ENCODE results near the gene PROCA1. TPM values are rescaled to one million over a fixed set of nuclear protein-coding genes. Genes with fewer than 3 reads are reported as not detected.
A peak's percentile ranks its signal among the peaks of the same experiment; 100 is the strongest.
"Not testable (repeated sequence)": the region's sequence is repeated elsewhere in the genome, so short reads cannot be mapped to it uniquely, and the experiment has no call there.

Gene PROCA1
- total RNA-seq, 1 experiment from 2014 or later, result 13.9 TPM

GRCh38 chr17:28661635-28662526 is 49.8 kb downstream of the PROCA1 start, which contains the start of the genes SDF2 and SUPT6H:
Gene SDF2 (minus strand): TSS chr17:28661906. CDS start chr17:28661876, 30 bp downstream.
Gene SUPT6H (plus strand): TSS chr17:28662205. CDS start chr17:28673402, 11,197 bp downstream.
- Histone ChIP-seq H3K4me3 (ENCODE audit: insufficient read depth, low read depth, low read length) (peak within 1 kb of the TSS; percentile 91), H3K36me3 (replicated peaks; ENCODE audit: control insufficient read depth, insufficient read depth, low read length) (peaks cover 2% of the 10 kb centered on the region), H3K27me3 (ENCODE audit: control insufficient read depth, insufficient read depth, low read length) (no peaks in the 10 kb centered on the region)
- peak; percentile 95 for DNase-seq

GRCh38 chr17:28659497-28659881 is 52.2 kb downstream of the PROCA1 start:
- H3K27me3 ChIP-seq (ENCODE audit: control insufficient read depth, insufficient read depth, low read length); H3K4me3 ChIP-seq (ENCODE audit: insufficient read depth, low read depth, low read length); H3K36me3 ChIP-seq (replicated peaks; ENCODE audit: control insufficient read depth, insufficient read depth, low read length); DNase-seq: not testable (repeated sequence)

GRCh38 chr17:28658766-28659496 is 52.8 kb downstream of the PROCA1 start:
- H3K27me3 ChIP-seq (ENCODE audit: control insufficient read depth, insufficient read depth, low read length); H3K36me3 ChIP-seq (replicated peaks; ENCODE audit: control insufficient read depth, insufficient read depth, low read length); DNase-seq; H3K4me3 ChIP-seq (ENCODE audit: insufficient read depth, low read depth, low read length): not testable (repeated sequence)

GRCh38 chr17:28658342-28658741 is 53.3 kb downstream of the PROCA1 start:
- not testable (repeated sequence) for H3K4me3 ChIP-seq (ENCODE audit: insufficient read depth, low read depth, low read length); DNase-seq; H3K36me3 ChIP-seq (replicated peaks; ENCODE audit: control insufficient read depth, insufficient read depth, low read length); H3K27me3 ChIP-seq (ENCODE audit: control insufficient read depth, insufficient read depth, low read length)

- Histone ChIP-seq H3K36me3 (replicated peaks; ENCODE audit: control insufficient read depth, insufficient read depth, low read length) (peaks cover 2% of the 10 kb centered on the region), H3K27me3 (ENCODE audit: control insufficient read depth, insufficient read depth, low read length) (no peaks in the 10 kb centered on the region), H3K4me3 (ENCODE audit: insufficient read depth, low read depth, low read length) (no peak overlapping the region)
- no peak for DNase-seq
Measured at GRCh38 chr17:28657756-28658155, 53.9 kb downstream of the PROCA1 start.

- no peak overlapping the region for H3K4me3 ChIP-seq (ENCODE audit: insufficient read depth, low read depth, low read length)
- no peaks in the 10 kb centered on the region for H3K27me3 ChIP-seq (ENCODE audit: control insufficient read depth, insufficient read depth, low read length)
- no peak for DNase-seq
- peaks cover 3% of the 10 kb centered on the region for H3K36me3 ChIP-seq (replicated peaks; ENCODE audit: control insufficient read depth, insufficient read depth, low read length)
Measured at GRCh38 chr17:28655160-28655559, 56.5 kb downstream of the PROCA1 start.

Other genes starting within 250 kb of the PROCA1 start
- not detected in 2 replicates for gene SLC13A2, start 238.2 kb downstream of the PROCA1 start, total RNA-seq (2014; rRNA removed; shearing (Covaris generic))
- gene FOXN1, start 205.5 kb downstream of the PROCA1 start, total RNA-seq (2014; rRNA removed; shearing (Covaris generic)), result not detected in 2 replicates
- 87.6 and 96.3 TPM in 2 replicates for gene UNC119, start 159.3 kb downstream of the PROCA1 start, total RNA-seq (2014; rRNA removed; shearing (Covaris generic))
- 41.8 and 48.4 TPM in 2 replicates for gene PIGS, start 140.4 kb downstream of the PROCA1 start, total RNA-seq (2014; rRNA removed; shearing (Covaris generic))
- 69.9 and 117 TPM in 2 replicates for gene ALDOC, start 135.0 kb downstream of the PROCA1 start, total RNA-seq (2014; rRNA removed; shearing (Covaris generic))
- 153 and 166 TPM in 2 replicates for gene SPAG5, start 112.9 kb downstream of the PROCA1 start, total RNA-seq (2014; rRNA removed; shearing (Covaris generic))
- gene RSKR, start 97.7 kb downstream of the PROCA1 start, total RNA-seq (2014; rRNA removed; shearing (Covaris generic)), result 12.2 and 14.7 TPM in 2 replicates
- 86.6 and 97.0 TPM in 2 replicates for gene BLTP2, start 66.7 kb downstream of the PROCA1 start, total RNA-seq (2014; rRNA removed; shearing (Covaris generic))
- gene SDF2, start 50.0 kb downstream of the PROCA1 start, total RNA-seq (2014; rRNA removed; shearing (Covaris generic)), result 47.3 and 52.7 TPM in 2 replicates
- gene SUPT6H, start 49.7 kb downstream of the PROCA1 start, total RNA-seq (2014; rRNA removed; shearing (Covaris generic)), result 25.1 and 32.4 TPM in 2 replicates
- 209 and 284 TPM in 2 replicates for gene RAB34, start 6.0 kb upstream of the PROCA1 start, total RNA-seq (2014; rRNA removed; shearing (Covaris generic))
- 778 and 823 TPM in 2 replicates for gene RPL23A, start 8.1 kb upstream of the PROCA1 start, total RNA-seq (2014; rRNA removed; shearing (Covaris generic))
- gene TLCD1, start 14.3 kb upstream of the PROCA1 start, total RNA-seq (2014; rRNA removed; shearing (Covaris generic)), result 15.6 and 21.4 TPM in 2 replicates
- gene NEK8, start 16.9 kb upstream of the PROCA1 start, total RNA-seq (2014; rRNA removed; shearing (Covaris generic)), result 10.9 and 12.5 TPM in 2 replicates
- 159 and 216 TPM in 2 replicates for gene TRAF4, start 32.1 kb upstream of the PROCA1 start, total RNA-seq (2014; rRNA removed; shearing (Covaris generic))
- 32.4 and 46.7 TPM in 2 replicates for gene FAM222B, start 130.9 kb upstream of the PROCA1 start, total RNA-seq (2014; rRNA removed; shearing (Covaris generic))
- gene ERAL1, start 143.1 kb upstream of the PROCA1 start, total RNA-seq (2014; rRNA removed; shearing (Covaris generic)), result 63.7 and 71.9 TPM in 2 replicates
- 76.9 and 84.7 TPM in 2 replicates for gene FLOT2, start 185.8 kb upstream of the PROCA1 start, total RNA-seq (2014; rRNA removed; shearing (Covaris generic))
- gene DHRS13, start 191.2 kb upstream of the PROCA1 start, total RNA-seq (2014; rRNA removed; shearing (Covaris generic)), result 11.9 and 17.0 TPM in 2 replicates
- 53.2 and 56.6 TPM in 2 replicates for gene PHF12, start 239.6 kb upstream of the PROCA1 start, total RNA-seq (2014; rRNA removed; shearing (Covaris generic))